ENCODE measurements around the gene RTN3. TPM values are rescaled to one million over a fixed set of nuclear protein-coding genes. Genes with fewer than 3 reads are reported as not detected.

Gene RTN3
- total RNA-seq, 1 experiment from 2014 or later, result 95.0 TPM

DNA sequence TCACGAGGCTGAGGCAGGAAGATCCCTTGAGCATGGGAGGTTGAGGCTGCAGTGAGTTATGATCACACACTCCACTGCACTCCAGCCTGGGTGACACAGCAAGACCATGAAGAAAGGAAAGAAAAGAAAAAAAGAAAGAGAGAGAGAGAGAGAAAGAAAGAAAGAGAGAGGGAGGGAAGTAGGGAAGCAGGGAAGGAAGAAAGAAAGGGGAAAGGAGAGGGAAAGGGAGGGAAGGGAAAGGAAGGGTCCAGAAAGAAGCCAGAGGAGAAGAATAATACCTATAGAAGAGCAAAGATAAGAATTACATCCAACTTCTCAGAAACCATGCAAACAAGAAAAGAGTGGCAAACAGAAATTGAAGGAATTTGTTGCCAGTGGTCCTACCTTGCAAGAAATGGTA is 104.5 kb downstream of the RTN3 start (continued):
- TF ChIP-seq ZNF274 (IDR thresholded peaks at IDR 0.05; ENCODE audit: low read depth, low read length) (no peak), TCF7L2 (IDR thresholded peaks at IDR 0.05; ENCODE audit: borderline replicate concordance, extremely low read depth, insufficient read depth, insufficient read length) (no peak), CBX3 (IDR thresholded peaks at IDR 0.05; ENCODE audit: low read depth) (no peak)
- TF ChIP-seq, protein P1, sequence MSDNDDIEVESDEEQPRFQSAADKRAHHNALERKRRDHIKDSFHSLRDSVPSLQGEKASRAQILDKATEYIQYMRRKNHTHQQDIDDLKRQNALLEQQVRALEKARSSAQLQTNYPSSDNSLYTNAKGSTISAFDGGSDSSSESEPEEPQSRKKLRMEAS (IDR thresholded peaks at IDR 0.05), result no peak

DNA sequence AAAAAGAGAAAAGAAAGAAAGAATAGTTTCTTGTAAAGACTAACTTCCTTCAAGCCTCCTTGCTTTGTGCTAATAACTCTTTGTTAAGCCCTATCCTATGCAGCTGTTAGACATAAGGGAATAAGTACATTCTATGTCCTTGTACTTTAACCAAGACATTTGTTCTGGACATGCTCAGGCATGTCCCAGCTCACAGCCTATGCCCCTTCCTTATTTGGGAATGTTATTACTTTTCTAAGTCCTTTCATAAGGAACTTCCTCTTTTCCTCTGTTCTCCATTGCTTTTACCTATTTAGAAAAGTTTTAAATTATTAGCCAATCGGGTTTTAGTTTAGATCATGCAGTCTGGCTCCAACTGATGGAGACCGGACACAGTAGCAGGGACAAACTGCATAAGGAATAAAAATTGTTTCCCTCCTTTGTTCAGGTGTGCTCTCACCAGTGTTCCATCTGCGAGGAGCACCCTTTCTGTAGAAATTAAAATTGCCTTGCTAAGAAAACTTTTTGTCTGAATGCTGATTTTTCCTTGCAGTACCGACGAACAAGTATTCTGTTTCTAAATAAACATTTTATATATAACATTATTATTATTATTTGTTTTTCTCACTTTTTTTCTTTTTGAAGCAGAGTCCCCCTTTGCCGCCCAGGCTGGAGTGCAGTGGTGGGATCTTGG is 110.3 kb downstream of the RTN3 start:
- Histone ChIP-seq H3K36me3 (ENCODE audit: control insufficient read depth in 1 of 2, insufficient read depth in 2 of 2, low read length in 2 of 2) (no peaks in the 10 kb centered on the region), H3K4me3 (replicated peaks in 1 of 2; ENCODE audit: low read depth in 1 of 2, low read length in 2 of 2) (no peak overlapping the region), H3K4me1 (ENCODE audit: control insufficient read depth in 1 of 2, insufficient read depth in 2 of 2, low read length in 2 of 2) (no peaks in the 10 kb centered on the region), H3K9ac (ENCODE audit: low read length) (no peak overlapping the region), H3K27me3 (ENCODE audit: insufficient read depth, low read length) (no peaks in the 10 kb centered on the region), H3K9me2 (ENCODE audit: insufficient read depth) (no peaks in the 10 kb centered on the region), H3K79me2 (ENCODE audit: insufficient read depth, low read length) (no peaks in the 10 kb centered on the region), H3K4me2 (ENCODE audit: low read length) (no peak overlapping the region), H2AFZ (ENCODE audit: low read depth, low read length, poor library complexity, severe bottlenecking) (no peak overlapping the region), H4K20me1 (ENCODE audit: insufficient read depth) (no peaks in the 10 kb centered on the region), H3K27ac (ENCODE audit: low read depth, low read length) (no peak overlapping the region), H3K9me3 (ENCODE audit: control insufficient read depth in 1 of 2, insufficient read depth in 1 of 2, low read depth in 1 of 2, low read length in 2 of 2) (peaks cover 7 to 8% of the 10 kb centered on the region in 2 experiments; a peak in 3 of 4 replicates)
- ATAC-seq, result no peak
- TF ChIP-seq JUND (IDR thresholded peaks at IDR 0.05) (no peak), CEBPB (IDR thresholded peaks at IDR 0.05; ENCODE audit: low read depth) (no peak), SIN3A (IDR thresholded peaks at IDR 0.05; ENCODE audit: low read depth) (no peak), SP1 (IDR thresholded peaks at IDR 0.05; ENCODE audit: low read depth) (no peak), EZH2phosphoT487 (IDR thresholded peaks at IDR 0.05; ENCODE audit: borderline replicate concordance) (no peak), ZFX (IDR thresholded peaks at IDR 0.05) (no peak), TCF7L2 (IDR thresholded peaks at IDR 0.05; ENCODE audit: borderline replicate concordance, extremely low read depth, insufficient read depth, insufficient read length) (no peak), SRF (IDR thresholded peaks at IDR 0.05; ENCODE audit: low read depth) (peak; percentile 26; the same call in 1 of the 2 replicates), EZH2 (IDR thresholded peaks at IDR 0.05) (no peak), CBX3 (IDR thresholded peaks at IDR 0.05; ENCODE audit: low read depth) (peak; percentile 92; the same call in 1 of the 2 replicates), EGR1 (IDR thresholded peaks at IDR 0.05; ENCODE audit: low read depth) (no peak)
- TF ChIP-seq, protein P2, sequence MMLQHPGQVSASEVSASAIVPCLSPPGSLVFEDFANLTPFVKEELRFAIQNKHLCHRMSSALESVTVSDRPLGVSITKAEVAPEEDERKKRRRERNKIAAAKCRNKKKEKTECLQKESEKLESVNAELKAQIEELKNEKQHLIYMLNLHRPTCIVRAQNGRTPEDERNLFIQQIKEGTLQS (IDR thresholded peaks at IDR 0.05), result no peak
- TF ChIP-seq, protein P3, sequence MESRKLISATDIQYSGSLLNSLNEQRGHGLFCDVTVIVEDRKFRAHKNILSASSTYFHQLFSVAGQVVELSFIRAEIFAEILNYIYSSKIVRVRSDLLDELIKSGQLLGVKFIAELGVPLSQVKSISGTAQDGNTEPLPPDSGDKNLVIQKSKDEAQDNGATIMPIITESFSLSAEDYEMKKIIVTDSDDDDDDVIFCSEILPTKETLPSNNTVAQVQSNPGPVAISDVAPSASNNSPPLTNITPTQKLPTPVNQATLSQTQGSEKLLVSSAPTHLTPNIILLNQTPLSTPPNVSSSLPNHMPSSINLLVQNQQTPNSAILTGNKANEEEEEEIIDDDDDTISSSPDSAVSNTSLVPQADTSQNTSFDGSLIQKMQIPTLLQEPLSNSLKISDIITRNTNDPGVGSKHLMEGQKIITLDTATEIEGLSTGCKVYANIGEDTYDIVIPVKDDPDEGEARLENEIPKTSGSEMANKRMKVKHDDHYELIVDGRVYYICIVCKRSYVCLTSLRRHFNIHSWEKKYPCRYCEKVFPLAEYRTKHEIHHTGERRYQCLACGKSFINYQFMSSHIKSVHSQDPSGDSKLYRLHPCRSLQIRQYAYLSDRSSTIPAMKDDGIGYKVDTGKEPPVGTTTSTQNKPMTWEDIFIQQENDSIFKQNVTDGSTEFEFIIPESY (IDR thresholded peaks at IDR 0.05; ENCODE audit: extremely low read depth, insufficient replicate concordance, low read length), result no peak
- no TSS peak for BruUV-seq (replicated peaks)
- no peak for DNase-seq (ENCODE audit: low read depth, low spot score)
- ChIA-PET RAD21 (ENCODE audit: low non-redundant PET in 1 of 2, low total read pairs in 2 of 2, uncharacterized antibody in 2 of 2, unreplicated experiment in 2 of 2) (no interaction called here), POLR2A (no interaction called here), CTCF (no interaction called here)
- intact Hi-C loops (cut with micrococcal nuclease), result no loop called here
